HG02798 (cell line): ENCODE data around the gene NFYB.
A peak's percentile ranks its signal among the peaks of the same experiment; 100 is the strongest.
"Not testable (repeated sequence)": the region's sequence is repeated elsewhere in the genome, so short reads cannot be mapped to it uniquely, and the experiment has no call there.

Experiments
- ATAC-seq: cut with Tn5 transposase; IDR thresholded peaks from one replicate; pipeline ENCODE4 v1.9.1; 2021; ENCODE audit warnings: mild to moderate bottlenecking; ENCODE audit not compliant: unreplicated experiment, poor library complexity

NFYB gene

GRCh38 chr12:104137902-104138796 lies at the start of gene NFYB:
Gene NFYB (minus strand): TSS chr12:104138210. CDS start chr12:104135453, 2,757 bp downstream.
- peak; percentile 95 for ATAC-seq

GRCh38 chr12:104187446-104188155 lies 49.6 kb upstream of the NFYB start:
- no peak for ATAC-seq

GRCh38 chr12:104183443-104183842 lies 45.4 kb upstream of the NFYB start:
- ATAC-seq, result no peak

GRCh38 chr12:104182621-104183378 lies 44.8 kb upstream of the NFYB start:
- no peak for ATAC-seq

GRCh38 chr12:104182144-104182543 lies 44.1 kb upstream of the NFYB start:
- ATAC-seq, result no peak

- ATAC-seq, result no peak
Measured at GRCh38 chr12:104181313-104181712, 43.3 kb upstream of the NFYB start.

GRCh38 chr12:104180374-104180773 lies 42.4 kb upstream of the NFYB start:
- no peak for ATAC-seq

- ATAC-seq, result no peak
Measured at GRCh38 chr12:104177663-104178501, 39.9 kb upstream of the NFYB start.

- no peak for ATAC-seq
Measured at GRCh38 chr12:104177336-104177662, 39.3 kb upstream of the NFYB start.

GRCh38 chr12:104175726-104176247 lies 37.8 kb upstream of the NFYB start:
- ATAC-seq, result no peak

GRCh38 chr12:104173804-104174203 lies 35.8 kb upstream of the NFYB start:
- ATAC-seq, result not testable (repeated sequence)

- ATAC-seq, result no peak
Measured at GRCh38 chr12:104172570-104172947, 34.5 kb upstream of the NFYB start.

GRCh38 chr12:104171785-104172569 lies 34.0 kb upstream of the NFYB start:
- no peak for ATAC-seq

- ATAC-seq, result no peak
Measured at GRCh38 chr12:104168596-104168995, 30.6 kb upstream of the NFYB start.

GRCh38 chr12:104167519-104168458 lies 29.8 kb upstream of the NFYB start:
- ATAC-seq, result no peak

GRCh38 chr12:104166465-104166864 lies 28.5 kb upstream of the NFYB start:
- no peak for ATAC-seq

GRCh38 chr12:104165801-104166200 lies 27.8 kb upstream of the NFYB start:
- ATAC-seq, result no peak

- ATAC-seq, result no peak
Measured at GRCh38 chr12:104164634-104165033, 26.6 kb upstream of the NFYB start.
